Mucosa of descending colon (tissue), 3 donors: ENCODE data around the gene PIK3AP1. TPM values are rescaled to one million over a fixed set of nuclear protein-coding genes. Genes with fewer than 3 reads are reported as not detected.
"Not testable (repeated sequence)": the region's sequence is repeated elsewhere in the genome, so short reads cannot be mapped to it uniquely, and the experiment has no call there.

ENCODE experiments used
- ATAC-seq: fragments of 200-7000 bp; cut with Tn5 transposase; one replicate; pipeline ENCODE4 v1.9.1; 2020; ENCODE audit warnings: mild to moderate bottlenecking, moderate library complexity
- DNase-seq, 3 donors: peaks; one replicate each; pipeline ENCODE4 v3.0.0-alpha.2; 2020
- H3K36me3 ChIP-seq: fragments of 200-600 bp; one replicate; pipeline ENCODE4 v1.8.0; 2021; ENCODE audit warnings: low read depth, mild to moderate bottlenecking
- H3K4me1 ChIP-seq: fragments of 200-600 bp; one replicate; pipeline ENCODE4 v1.8.0; 2021; ENCODE audit warnings: low read depth, mild to moderate bottlenecking
- H3K4me3 ChIP-seq: fragments of 200-600 bp; one replicate; pipeline ENCODE4 v1.8.0; 2021; ENCODE audit warnings: mild to moderate bottlenecking
- H3K9me3 ChIP-seq: fragments of 200-600 bp; one replicate; pipeline ENCODE4 v1.8.0; 2021; ENCODE audit warnings: mild to moderate bottlenecking
- intact Hi-C, 2 donors: fragments of 100-400 bp; cut with DNase I in 1 of 2; cut with micrococcal nuclease in 1 of 2; formaldehyde crosslinking; loops; one replicate each; pipeline versions ENCODE4 v1.11.0 to v1.11.1; 2022; cut with DNase I, micrococcal nuclease
- total RNA-seq, 3 donors: library from RNA; stranded (reverse); fragmentation: NEBNext Ultra II Directional in 2 of 3; extraction: Animal tissue kit (Norgen Biotek cat#: 25700) in 2 of 3; gene quantifications; one replicate each; pipeline versions ENCODE4 v1.2.1 to v1.2.4, GENCODE V29; 2021 to 2023
- TF ChIP-seq, protein P1 (sequence below): fragments of 200-600 bp; IDR thresholded peaks from one replicate; pipeline ENCODE4 v1.8.0; 2022; ENCODE audit warnings: antibody characterized with exemption, mild to moderate bottlenecking
- donor health status: DM: no; HTN: no; CAD: no; lungs with moderate emphysema.
- donor health status: DM: no; HTN: no; CAD: no.
- donor health status: DM: no; HTN: yes; CAD: no.

The PIK3AP1 gene
- total RNA-seq, 3 donors from 2014 or later = 10.4 to 19.8 (median 13.2) TPM

GRCh38 chr10:96579133-96579532 is 141.2 kb downstream of the PIK3AP1 start:
- TF ChIP-seq, protein P1, sequence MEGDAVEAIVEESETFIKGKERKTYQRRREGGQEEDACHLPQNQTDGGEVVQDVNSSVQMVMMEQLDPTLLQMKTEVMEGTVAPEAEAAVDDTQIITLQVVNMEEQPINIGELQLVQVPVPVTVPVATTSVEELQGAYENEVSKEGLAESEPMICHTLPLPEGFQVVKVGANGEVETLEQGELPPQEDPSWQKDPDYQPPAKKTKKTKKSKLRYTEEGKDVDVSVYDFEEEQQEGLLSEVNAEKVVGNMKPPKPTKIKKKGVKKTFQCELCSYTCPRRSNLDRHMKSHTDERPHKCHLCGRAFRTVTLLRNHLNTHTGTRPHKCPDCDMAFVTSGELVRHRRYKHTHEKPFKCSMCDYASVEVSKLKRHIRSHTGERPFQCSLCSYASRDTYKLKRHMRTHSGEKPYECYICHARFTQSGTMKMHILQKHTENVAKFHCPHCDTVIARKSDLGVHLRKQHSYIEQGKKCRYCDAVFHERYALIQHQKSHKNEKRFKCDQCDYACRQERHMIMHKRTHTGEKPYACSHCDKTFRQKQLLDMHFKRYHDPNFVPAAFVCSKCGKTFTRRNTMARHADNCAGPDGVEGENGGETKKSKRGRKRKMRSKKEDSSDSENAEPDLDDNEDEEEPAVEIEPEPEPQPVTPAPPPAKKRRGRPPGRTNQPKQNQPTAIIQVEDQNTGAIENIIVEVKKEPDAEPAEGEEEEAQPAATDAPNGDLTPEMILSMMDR = no peak
- H3K4me1 ChIP-seq = peaks cover 65% of the 10 kb centered on the region
- H3K9me3 ChIP-seq = no peaks in the 10 kb centered on the region
- no peak overlapping the region for H3K4me3 ChIP-seq
- ATAC-seq (no peak), DNase-seq (no peak)
- H3K36me3 ChIP-seq = no peaks in the 10 kb centered on the region
- intact Hi-C loops = no loop called here

DNA sequence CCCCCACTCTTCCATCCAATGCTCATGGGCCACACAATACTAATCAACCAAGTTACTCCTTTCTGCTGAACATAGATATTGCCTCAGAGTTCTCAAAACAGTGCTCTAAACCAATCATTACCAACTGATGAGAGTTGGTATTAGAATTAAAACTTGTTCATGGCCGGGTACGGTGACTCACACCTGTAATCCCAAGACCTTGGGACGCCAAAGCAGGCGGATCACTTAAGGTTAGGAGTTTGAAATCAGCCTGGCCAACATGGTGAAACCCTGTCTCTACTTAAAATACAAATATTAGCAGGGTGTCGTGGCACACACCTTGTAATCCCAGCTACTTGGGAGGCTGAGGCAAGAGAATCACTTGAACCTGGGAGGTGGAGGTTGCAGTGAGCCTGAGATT is 141.7 kb downstream of the PIK3AP1 start:
- Histone ChIP-seq H3K36me3 (no peaks in the 10 kb centered on the region), H3K4me1 (peaks cover 60% of the 10 kb centered on the region), H3K4me3 (no peak overlapping the region), H3K9me3 (no peaks in the 10 kb centered on the region)
- intact Hi-C loops = no loop called here
- DNase-seq (no peak), ATAC-seq (no peak)
- TF ChIP-seq, protein P1 = no peak

GRCh38 chr10:96578022-96578421 is 142.3 kb downstream of the PIK3AP1 start:
- intact Hi-C loops = no loop called here
- Histone ChIP-seq H3K4me3 (no peak overlapping the region), H3K4me1 (peaks cover 55% of the 10 kb centered on the region), H3K9me3 (no peaks in the 10 kb centered on the region), H3K36me3 (no peaks in the 10 kb centered on the region)
- peak; percentile 47 for ATAC-seq
- TF ChIP-seq, protein P1 = no peak
- no peak for DNase-seq

GRCh38 chr10:96577069-96577468 is 143.2 kb downstream of the PIK3AP1 start:
- DNase-seq = no peak
- intact Hi-C loops = no loop called here
- no peaks in the 10 kb centered on the region for H3K9me3 ChIP-seq

DNA sequence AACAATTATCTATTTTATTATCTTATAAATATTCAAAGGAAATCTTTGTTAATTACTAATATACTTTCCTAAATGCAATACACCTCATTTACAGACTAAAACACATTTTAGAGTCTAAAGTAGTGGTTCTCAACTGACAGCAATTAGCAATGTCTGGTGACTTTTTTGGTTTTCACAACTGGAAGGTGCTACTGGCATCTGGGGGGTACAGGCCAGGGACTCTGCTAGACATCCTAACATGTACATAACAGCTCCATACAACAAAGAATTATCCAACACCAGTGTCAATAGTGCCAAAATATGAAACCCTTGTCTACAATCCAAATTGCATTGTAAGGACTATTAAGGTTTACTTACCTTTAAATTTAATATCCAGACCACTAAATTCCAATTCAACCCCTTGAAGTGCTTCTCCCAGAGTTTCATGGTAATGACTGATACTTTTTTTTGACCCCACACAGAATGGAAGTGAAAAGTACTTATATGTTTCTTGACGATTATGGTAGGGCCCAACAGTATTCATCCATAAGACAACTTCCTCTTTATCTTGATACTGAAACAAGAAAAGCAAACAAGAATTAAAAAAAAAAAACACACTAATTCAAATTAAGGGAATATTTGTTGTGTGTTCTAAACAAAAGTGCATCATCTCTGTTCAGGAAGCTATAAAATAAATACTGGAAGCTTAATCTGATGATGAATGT is 143.9 kb downstream of the PIK3AP1 start:
- TF ChIP-seq, protein P1 = no peak
- Histone ChIP-seq H3K4me3 (no peak overlapping the region), H3K9me3 (no peaks in the 10 kb centered on the region), H3K36me3 (no peaks in the 10 kb centered on the region), H3K4me1 (peaks cover 41% of the 10 kb centered on the region)
- ATAC-seq (no peak), DNase-seq (no peak)
- intact Hi-C loops = no loop called here

More at GRCh38 chr10:96577069-96577468, 143.2 kb downstream of the PIK3AP1 start:
- ATAC-seq = peak; percentile 92
- H3K4me3 ChIP-seq = no peak overlapping the region
- TF ChIP-seq, protein P1 = no peak
- no peaks in the 10 kb centered on the region for H3K36me3 ChIP-seq
- peaks cover 45% of the 10 kb centered on the region for H3K4me1 ChIP-seq

GRCh38 chr10:96574564-96574963 is 145.8 kb downstream of the PIK3AP1 start:
- H3K36me3 ChIP-seq, ATAC-seq, H3K4me3 ChIP-seq, DNase-seq, intact Hi-C loops, H3K9me3 ChIP-seq: not testable (repeated sequence)
- peaks cover 26% of the 10 kb centered on the region for H3K4me1 ChIP-seq
